ENCODE measurements around the gene ALDH16A1. TPM values are rescaled to one million over a fixed set of nuclear protein-coding genes. Genes with fewer than 3 reads are reported as not detected.
"Not testable (repeated sequence)": the region's sequence is repeated elsewhere in the genome, so short reads cannot be mapped to it uniquely, and the experiment has no call there.

The ALDH16A1 gene
- total RNA-seq, 1 donor from 2014 or later = 14.7 TPM

DNA sequence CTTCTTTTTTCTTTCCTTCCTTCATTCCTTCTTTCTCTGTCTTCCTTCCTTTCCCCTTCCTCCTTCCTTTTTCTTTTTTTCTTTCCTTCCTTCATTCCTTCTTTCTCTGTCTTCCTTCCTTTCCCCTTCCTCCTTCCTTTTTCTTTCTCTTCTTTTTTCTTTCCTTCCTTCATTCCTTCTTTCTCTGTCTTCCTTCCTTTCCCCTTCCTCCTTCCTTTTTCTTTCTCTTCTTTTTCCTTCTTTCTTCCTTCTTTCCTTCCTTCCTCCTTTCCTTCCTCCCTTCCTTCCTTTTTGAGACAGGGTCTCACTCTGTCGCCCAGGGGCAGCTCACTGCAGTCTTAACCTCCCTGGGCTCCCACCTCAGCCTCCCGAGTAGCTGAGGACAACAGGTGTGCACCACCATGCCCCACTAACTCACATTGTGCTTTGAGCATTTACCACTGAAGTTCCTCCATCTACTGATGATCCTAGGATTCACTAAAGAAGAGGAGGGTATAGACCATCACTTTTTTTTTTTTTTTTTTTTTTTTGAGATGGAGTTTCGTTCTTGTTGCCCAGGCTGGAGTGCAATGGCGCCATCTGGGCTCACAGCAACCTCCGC is 8.8 kb upstream of the ALDH16A1 start:
- peak overlapping the region; percentile 85 for H3K4me3 Mint-ChIP-seq
- H3K27me3 Mint-ChIP-seq (ENCODE audit: insufficient read depth, low read depth) = peaks cover 41% of the 10 kb centered on the region
- Histone ChIP-seq H4K20me1 (ENCODE audit: low read depth) (peaks cover 11% of the 10 kb centered on the region), H3F3A (ENCODE audit: low read depth) (peaks cover 54% of the 10 kb centered on the region), H3K27me3 (peaks cover 35% of the 10 kb centered on the region)
- TF ChIP-seq EZH2 (IDR thresholded peaks at IDR 0.05) = peak; percentile 11
- H3K4me1 ChIP-seq; H3K4me2 ChIP-seq; H2AFZ ChIP-seq (replicated peaks); H3K9ac ChIP-seq; H3K9me3 ChIP-seq (ENCODE audit: low read depth); H3K27ac ChIP-seq; DNase-seq (ENCODE audit: low spot score); H3K27ac Mint-ChIP-seq; H3K36me3 ChIP-seq; H3K4me3 ChIP-seq; H3K79me2 ChIP-seq (ENCODE audit: low read depth); H3K36me3 Mint-ChIP-seq; H3K9me3 Mint-ChIP-seq: not testable (repeated sequence)
- H3K4me1 Mint-ChIP-seq = peaks cover 21% of the 10 kb centered on the region

DNA sequence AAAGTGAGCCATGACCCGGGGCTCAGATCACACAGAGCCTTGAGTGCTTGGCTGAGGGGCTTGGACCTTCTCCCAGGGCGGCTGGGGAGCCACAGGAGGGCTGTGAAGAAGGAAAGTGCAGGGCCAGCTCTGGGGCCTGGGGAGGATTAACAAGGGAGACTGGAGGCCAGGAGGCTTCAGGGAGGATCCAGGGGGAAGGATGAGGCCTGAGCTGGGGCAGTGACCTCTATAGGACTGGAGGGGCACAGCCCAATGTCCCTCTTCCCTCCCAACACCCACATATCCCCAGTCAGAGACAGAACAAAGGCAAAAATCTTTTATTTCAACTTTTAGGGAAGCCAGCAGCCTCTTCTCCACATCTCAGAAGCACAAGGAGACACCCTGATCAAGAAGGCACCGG is 7.0 kb upstream of the ALDH16A1 start:
- peaks cover 48% of the 10 kb centered on the region for H3F3A ChIP-seq (ENCODE audit: low read depth)
- H3K4me2 ChIP-seq = no peak overlapping the region
- H3K4me3 Mint-ChIP-seq = no peak overlapping the region
- no peak overlapping the region for H2AFZ ChIP-seq (replicated peaks)
- no peaks in the 10 kb centered on the region for H3K36me3 ChIP-seq
- H3K27me3 Mint-ChIP-seq (ENCODE audit: insufficient read depth, low read depth) = peaks cover 23% of the 10 kb centered on the region
- peaks cover 20% of the 10 kb centered on the region for H3K4me1 Mint-ChIP-seq
- H3K9me3 ChIP-seq (ENCODE audit: low read depth) = no peaks in the 10 kb centered on the region
- H3K27me3 ChIP-seq = peaks cover 17% of the 10 kb centered on the region
- TF ChIP-seq EZH2phosphoT487 (IDR thresholded peaks at IDR 0.05) = no peak
- TF ChIP-seq, protein P1, sequence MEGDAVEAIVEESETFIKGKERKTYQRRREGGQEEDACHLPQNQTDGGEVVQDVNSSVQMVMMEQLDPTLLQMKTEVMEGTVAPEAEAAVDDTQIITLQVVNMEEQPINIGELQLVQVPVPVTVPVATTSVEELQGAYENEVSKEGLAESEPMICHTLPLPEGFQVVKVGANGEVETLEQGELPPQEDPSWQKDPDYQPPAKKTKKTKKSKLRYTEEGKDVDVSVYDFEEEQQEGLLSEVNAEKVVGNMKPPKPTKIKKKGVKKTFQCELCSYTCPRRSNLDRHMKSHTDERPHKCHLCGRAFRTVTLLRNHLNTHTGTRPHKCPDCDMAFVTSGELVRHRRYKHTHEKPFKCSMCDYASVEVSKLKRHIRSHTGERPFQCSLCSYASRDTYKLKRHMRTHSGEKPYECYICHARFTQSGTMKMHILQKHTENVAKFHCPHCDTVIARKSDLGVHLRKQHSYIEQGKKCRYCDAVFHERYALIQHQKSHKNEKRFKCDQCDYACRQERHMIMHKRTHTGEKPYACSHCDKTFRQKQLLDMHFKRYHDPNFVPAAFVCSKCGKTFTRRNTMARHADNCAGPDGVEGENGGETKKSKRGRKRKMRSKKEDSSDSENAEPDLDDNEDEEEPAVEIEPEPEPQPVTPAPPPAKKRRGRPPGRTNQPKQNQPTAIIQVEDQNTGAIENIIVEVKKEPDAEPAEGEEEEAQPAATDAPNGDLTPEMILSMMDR (IDR thresholded peaks at IDR 0.05) = no peak
- no peak for TF ChIP-seq EZH2 (IDR thresholded peaks at IDR 0.05)
- H3K27ac Mint-ChIP-seq = peak overlapping the region; percentile 81
- peaks cover 21% of the 10 kb centered on the region for H3K79me2 ChIP-seq (ENCODE audit: low read depth)
- peaks cover 13% of the 10 kb centered on the region for H3K4me1 ChIP-seq
- DNase-seq (ENCODE audit: low spot score) = no peak
- H3K27ac ChIP-seq = no peak overlapping the region
- H4K20me1 ChIP-seq (ENCODE audit: low read depth) = peaks cover 5% of the 10 kb centered on the region
- no peak overlapping the region for H3K9ac ChIP-seq
- H3K9me3 Mint-ChIP-seq = no peaks in the 10 kb centered on the region
- H3K4me3 ChIP-seq = no peak overlapping the region
- peaks cover 9% of the 10 kb centered on the region for H3K36me3 Mint-ChIP-seq

DNA sequence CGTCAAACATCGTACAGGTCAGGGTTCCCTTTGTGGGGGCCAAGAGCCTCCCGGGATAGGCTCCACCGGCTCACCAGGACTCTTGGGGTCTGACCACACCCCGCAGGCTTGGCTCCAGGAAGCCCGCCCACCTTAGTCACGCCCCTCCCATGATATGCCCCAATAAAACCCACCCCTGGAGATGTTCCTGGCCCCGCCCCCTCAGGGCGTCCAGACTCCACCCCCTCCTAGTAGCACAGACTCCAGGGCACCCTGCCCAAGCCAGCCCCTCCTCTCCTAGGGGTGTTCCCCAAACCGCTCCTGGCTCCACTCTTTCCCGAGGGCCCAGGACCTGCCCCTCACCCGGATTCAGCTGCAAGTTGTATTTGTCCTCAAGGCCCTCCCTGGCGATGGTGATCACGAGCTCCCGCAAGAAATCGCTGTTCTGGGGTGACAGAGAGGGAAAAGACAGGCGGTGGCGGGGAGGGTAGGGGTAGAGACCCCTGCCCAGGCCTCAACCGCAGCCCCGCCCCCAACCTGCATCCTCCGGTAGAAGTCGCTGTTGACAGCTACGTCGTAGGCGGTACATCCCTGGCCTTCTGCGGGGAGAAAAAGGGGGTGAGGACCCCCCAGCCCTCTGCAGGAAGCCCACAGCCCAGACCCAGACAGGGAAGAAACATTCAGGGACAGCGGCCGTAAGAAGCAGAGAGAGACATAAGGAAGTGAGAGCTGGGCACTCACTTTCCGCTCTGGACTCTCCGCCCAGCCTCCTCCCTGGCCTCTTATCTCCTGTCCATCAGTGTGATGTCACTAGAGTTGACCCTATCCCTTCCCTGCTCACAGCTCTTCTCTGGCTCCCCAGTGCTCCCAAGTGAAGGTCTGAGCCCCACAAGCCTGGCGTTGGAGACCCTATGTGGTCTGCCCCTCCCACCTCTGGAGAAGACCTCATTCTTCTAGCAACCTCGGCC is 5.3 kb upstream of the ALDH16A1 start:
- Mint-ChIP-seq H3K36me3 (peaks cover 12% of the 10 kb centered on the region), H3K4me1 (peaks cover 20% of the 10 kb centered on the region), H3K27me3 (ENCODE audit: insufficient read depth, low read depth) (peaks cover 16% of the 10 kb centered on the region), H3K27ac (no peak overlapping the region), H3K9me3 (no peaks in the 10 kb centered on the region), H3K4me3 (peak overlapping the region; percentile 52)
- TF ChIP-seq EZH2 (IDR thresholded peaks at IDR 0.05) = no peak
- TF ChIP-seq EZH2phosphoT487 (IDR thresholded peaks at IDR 0.05) = no peak
- TF ChIP-seq, protein P1 (IDR thresholded peaks at IDR 0.05) = no peak
- H3K4me2 ChIP-seq = no peak overlapping the region
- H3K27me3 ChIP-seq = no peaks in the 10 kb centered on the region
- H3K27ac ChIP-seq = no peak overlapping the region
- H3K9me3 ChIP-seq (ENCODE audit: low read depth) = no peaks in the 10 kb centered on the region
- peaks cover 5% of the 10 kb centered on the region for H4K20me1 ChIP-seq (ENCODE audit: low read depth)
- H3K9ac ChIP-seq = no peak overlapping the region
- peaks cover 5% of the 10 kb centered on the region for H3K4me1 ChIP-seq
- peaks cover 26% of the 10 kb centered on the region for H3K79me2 ChIP-seq (ENCODE audit: low read depth)
- peaks cover 47% of the 10 kb centered on the region for H3F3A ChIP-seq (ENCODE audit: low read depth)
- peak; percentile 57 for DNase-seq (ENCODE audit: low spot score)
- H3K4me3 ChIP-seq = no peak overlapping the region
- H3K36me3 ChIP-seq = no peaks in the 10 kb centered on the region
- H2AFZ ChIP-seq (replicated peaks) = no peak overlapping the region

All from neural progenitor cell (in vitro differentiated cells).